Neural crest cell (in vitro differentiated cells): ENCODE results near the gene SAV1. TPM values are rescaled to one million over a fixed set of nuclear protein-coding genes. Genes with fewer than 3 reads are reported as not detected.
A peak's percentile ranks its signal among the peaks of the same experiment; 100 is the strongest.

Experiments
- DNase-seq: peaks from one replicate; pipeline ENCODE4 v3.0.0; 2021; ENCODE audit warnings: low read depth, mixed read lengths, low spot score
- H3K27ac Mint-ChIP-seq: one replicate; pipeline ENCODE4 v1.8.0; 2021; ENCODE audit warnings: mild to moderate bottlenecking, mixed read lengths; ENCODE audit not compliant: unreplicated experiment
- H3K27me3 Mint-ChIP-seq: 2 replicates; pipeline ENCODE4 v1.8.0; 2021; ENCODE audit warnings: low read depth, mild to moderate bottlenecking, mixed read lengths
- H3K36me3 Mint-ChIP-seq: 2 replicates; pipeline ENCODE4 v1.8.0; 2021; ENCODE audit warnings: low read depth, mild to moderate bottlenecking, mixed read lengths
- H3K4me1 Mint-ChIP-seq: 2 replicates; pipeline ENCODE4 v1.8.0; 2021; ENCODE audit warnings: mixed read lengths
- H3K4me3 Mint-ChIP-seq: one replicate; pipeline ENCODE4 v1.8.0; 2021; ENCODE audit warnings: mild to moderate bottlenecking, mixed read lengths
- H3K9me3 Mint-ChIP-seq: 2 replicates; pipeline ENCODE4 v1.8.0; 2021; ENCODE audit warnings: mixed read lengths
- CTCF ChIP-seq: fragments of 200-600 bp; sonication (generic); conservative IDR thresholded peaks from 2 replicates; pipeline ENCODE4 v1.5.0; 2021; ENCODE audit warnings: antibody characterized with exemption, mild to moderate bottlenecking
- long read RNA-seq: library from polyadenylated mRNA; unstranded; transcript quantifications from one replicate; pipeline ENCODE4 v2.0.0, GENCODE V29; 2020
- total RNA-seq: library from RNA; stranded (reverse); gene quantifications from 2 replicates; pipeline ENCODE4 v1.2.1, GENCODE V29; 2021

SAV1 gene
- 23.5 and 23.8 TPM in 2 replicates for total RNA-seq
- long read RNA-seq = 0 reads

GRCh38 chr14:50667996-50668825, at the start of gene SAV1:
Gene SAV1, minus strand, starts transcription at chr14:50668306. Its CDS starts 339 bp downstream, at chr14:50667967.
- H3K27me3 Mint-ChIP-seq = no peaks in the 10 kb centered on the region
- peak; percentile 79 for DNase-seq
- H3K4me3 Mint-ChIP-seq = no peak within 1 kb of the TSS
- H3K27ac Mint-ChIP-seq = peak within 1 kb of the TSS; percentile 51
- peaks cover 5% of the 10 kb centered on the region for H3K36me3 Mint-ChIP-seq
- H3K9me3 Mint-ChIP-seq = no peaks in the 10 kb centered on the region
- peaks cover 14% of the 10 kb centered on the region for H3K4me1 Mint-ChIP-seq
- TF ChIP-seq CTCF = no peak

- H3K27ac Mint-ChIP-seq = no peak overlapping the region
- no peaks in the 10 kb centered on the region for H3K9me3 Mint-ChIP-seq
- no peak for TF ChIP-seq CTCF
- no peak for DNase-seq
- no peak overlapping the region for H3K4me3 Mint-ChIP-seq
- no peaks in the 10 kb centered on the region for H3K4me1 Mint-ChIP-seq
- H3K36me3 Mint-ChIP-seq = no peaks in the 10 kb centered on the region
- H3K27me3 Mint-ChIP-seq = no peaks in the 10 kb centered on the region
Observed at GRCh38 chr14:50717811-50718210, 49.7 kb upstream of the SAV1 start.

GRCh38 chr14:50714450-50715073, 46.5 kb upstream of the SAV1 start:
- no peak for DNase-seq
- H3K27me3 Mint-ChIP-seq = no peaks in the 10 kb centered on the region

GRCh38 chr14:50711043-50711442, 42.9 kb upstream of the SAV1 start:
- Mint-ChIP-seq H3K27ac (no peak overlapping the region), H3K4me3 (no peak overlapping the region), H3K4me1 (no peaks in the 10 kb centered on the region), H3K27me3 (no peaks in the 10 kb centered on the region), H3K36me3 (no peaks in the 10 kb centered on the region), H3K9me3 (no peaks in the 10 kb centered on the region)
- no peak for TF ChIP-seq CTCF
- DNase-seq = no peak

More at GRCh38 chr14:50714450-50715073, 46.5 kb upstream of the SAV1 start:
- no peak overlapping the region for H3K27ac Mint-ChIP-seq
- H3K4me1 Mint-ChIP-seq = no peaks in the 10 kb centered on the region
- no peaks in the 10 kb centered on the region for H3K36me3 Mint-ChIP-seq
- H3K4me3 Mint-ChIP-seq = no peak overlapping the region
- TF ChIP-seq CTCF = peak; percentile 48
- no peaks in the 10 kb centered on the region for H3K9me3 Mint-ChIP-seq

- Mint-ChIP-seq H3K4me3 (no peak overlapping the region), H3K9me3 (peaks cover 9% of the 10 kb centered on the region), H3K27ac (no peak overlapping the region), H3K36me3 (peaks cover 2% of the 10 kb centered on the region), H3K27me3 (no peaks in the 10 kb centered on the region), H3K4me1 (no peaks in the 10 kb centered on the region)
- no peak for DNase-seq
- TF ChIP-seq CTCF = no peak
Observed at GRCh38 chr14:50705026-50705593, 37.0 kb upstream of the SAV1 start.
